ENCODE measurements around the gene COA6.
A peak's percentile ranks its signal among the peaks of the same experiment; 100 is the strongest.
"Not testable (repeated sequence)": the region's sequence is repeated elsewhere in the genome, so short reads cannot be mapped to it uniquely, and the experiment has no call there.

COA6 gene

DNA sequence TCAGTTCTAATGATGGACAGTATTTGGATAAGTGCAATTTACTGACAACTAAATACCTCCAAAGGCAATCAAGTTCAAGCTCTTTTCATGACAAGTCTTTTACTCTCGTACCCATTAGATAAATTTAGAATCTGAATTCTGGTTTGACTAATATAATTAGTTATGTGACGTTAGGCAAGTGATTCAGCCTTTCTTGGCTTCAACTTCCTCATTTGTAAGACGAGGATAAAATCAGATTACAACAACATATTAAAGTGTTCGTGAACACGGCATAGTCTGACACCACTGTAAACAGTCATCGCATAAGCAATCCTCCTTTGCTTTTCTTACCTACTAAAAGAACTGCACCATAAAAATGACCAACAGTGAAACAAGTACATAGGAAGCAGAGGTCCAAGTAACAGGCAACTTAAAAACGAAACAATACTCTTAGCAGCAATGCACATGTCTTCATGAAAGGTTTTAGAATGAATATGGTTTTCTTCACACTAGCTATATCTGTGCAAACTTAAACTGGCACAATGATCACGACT, 25.7 kb downstream of the COA6 start:
- H3K27ac ChIP-seq, result no peak overlapping the region

DNA sequence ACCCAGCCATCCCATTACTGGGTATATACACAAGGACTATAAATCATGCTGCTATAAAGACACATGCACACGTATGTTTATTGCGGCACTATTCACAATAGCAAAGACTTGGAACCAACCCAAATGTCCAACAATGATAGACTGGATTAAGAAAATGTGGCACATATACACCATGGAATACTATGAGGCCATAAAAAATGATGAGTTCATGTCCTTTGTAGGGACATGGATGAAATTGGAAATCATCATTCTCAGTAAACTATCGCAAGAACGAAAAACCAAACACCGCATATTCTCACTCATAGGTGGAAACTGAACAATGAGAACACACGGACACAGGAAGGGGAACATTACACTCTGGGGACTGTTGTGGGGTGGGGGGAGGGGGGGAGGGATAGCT, 26.3 kb downstream of the COA6 start:
- not testable (repeated sequence) for H3K27ac ChIP-seq

More for the DNA sequence above, 25.7 kb downstream of the COA6 start:
- no peak for TF ChIP-seq ZFX (IDR thresholded peaks at IDR 0.05)
- TF ChIP-seq, protein P1, sequence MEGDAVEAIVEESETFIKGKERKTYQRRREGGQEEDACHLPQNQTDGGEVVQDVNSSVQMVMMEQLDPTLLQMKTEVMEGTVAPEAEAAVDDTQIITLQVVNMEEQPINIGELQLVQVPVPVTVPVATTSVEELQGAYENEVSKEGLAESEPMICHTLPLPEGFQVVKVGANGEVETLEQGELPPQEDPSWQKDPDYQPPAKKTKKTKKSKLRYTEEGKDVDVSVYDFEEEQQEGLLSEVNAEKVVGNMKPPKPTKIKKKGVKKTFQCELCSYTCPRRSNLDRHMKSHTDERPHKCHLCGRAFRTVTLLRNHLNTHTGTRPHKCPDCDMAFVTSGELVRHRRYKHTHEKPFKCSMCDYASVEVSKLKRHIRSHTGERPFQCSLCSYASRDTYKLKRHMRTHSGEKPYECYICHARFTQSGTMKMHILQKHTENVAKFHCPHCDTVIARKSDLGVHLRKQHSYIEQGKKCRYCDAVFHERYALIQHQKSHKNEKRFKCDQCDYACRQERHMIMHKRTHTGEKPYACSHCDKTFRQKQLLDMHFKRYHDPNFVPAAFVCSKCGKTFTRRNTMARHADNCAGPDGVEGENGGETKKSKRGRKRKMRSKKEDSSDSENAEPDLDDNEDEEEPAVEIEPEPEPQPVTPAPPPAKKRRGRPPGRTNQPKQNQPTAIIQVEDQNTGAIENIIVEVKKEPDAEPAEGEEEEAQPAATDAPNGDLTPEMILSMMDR (conservative IDR thresholded peaks at IDR 0.05), result no peak

DNA sequence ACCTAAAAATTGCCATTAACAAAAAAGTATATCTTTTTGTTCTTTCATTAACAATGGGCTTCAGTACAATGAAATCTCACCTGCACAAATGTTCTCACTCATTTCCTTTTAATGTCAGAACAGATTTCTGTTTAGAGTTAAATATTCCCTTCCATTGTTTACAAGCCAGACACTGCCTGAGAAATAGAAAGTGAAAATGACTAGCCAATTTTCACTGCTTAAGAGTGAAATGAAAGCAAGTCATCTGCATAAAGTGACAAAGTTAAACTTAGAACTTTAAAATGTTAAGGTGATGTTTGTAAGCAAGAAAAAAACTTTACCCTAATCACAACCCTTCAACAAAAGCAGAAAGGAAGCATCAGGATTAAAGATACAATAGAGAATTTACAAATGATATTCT, 27.5 kb downstream of the COA6 start:
- no peak overlapping the region for H3K27ac ChIP-seq

DNA sequence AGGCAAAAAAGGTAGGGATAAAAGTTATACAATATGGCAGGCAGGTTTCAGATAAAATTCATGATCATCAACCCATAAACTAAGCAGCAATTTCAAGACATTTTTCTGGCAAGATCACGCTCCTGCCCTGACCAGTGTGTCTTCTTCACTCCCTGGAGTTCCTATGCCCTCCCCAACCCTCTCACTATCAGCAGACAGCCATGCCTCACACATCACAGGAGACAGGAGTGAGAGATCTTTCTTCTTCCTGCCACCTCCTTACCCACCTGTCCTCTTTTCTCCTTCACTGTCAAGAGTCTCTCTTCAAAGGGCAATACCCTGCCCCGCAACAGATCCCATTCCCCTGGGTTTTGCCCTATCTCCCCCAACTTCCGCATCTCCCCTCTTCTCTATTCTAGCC, 28.4 kb downstream of the COA6 start:
- no peak overlapping the region for H3K27ac ChIP-seq
- TF ChIP-seq, protein P1 (conservative IDR thresholded peaks at IDR 0.05), result no peak
- no peak for TF ChIP-seq ZFX (IDR thresholded peaks at IDR 0.05)

More for the DNA sequence above, 27.5 kb downstream of the COA6 start:
- TF ChIP-seq, protein P1 (conservative IDR thresholded peaks at IDR 0.05), result no peak

DNA sequence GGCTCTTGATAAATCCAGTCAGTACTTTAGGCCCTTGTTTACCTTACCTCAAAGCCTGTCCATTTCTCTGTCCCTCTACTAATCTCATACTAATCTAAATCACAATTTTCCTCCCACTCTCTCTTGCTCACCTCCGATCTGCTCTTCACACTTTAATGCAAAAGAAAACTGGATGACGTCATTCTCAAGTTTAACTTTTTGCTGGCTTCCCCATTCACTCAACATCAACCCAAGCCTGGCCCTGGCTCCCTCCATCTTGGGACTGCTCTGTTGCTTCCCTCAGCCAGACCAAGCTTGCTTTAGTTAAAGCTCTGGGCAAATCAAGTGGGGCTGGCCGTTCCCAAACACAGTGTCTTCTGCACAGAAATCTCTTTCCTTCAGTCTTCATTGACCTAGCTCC, 29.7 kb downstream of the COA6 start:
- no peak for TF ChIP-seq ZFX (IDR thresholded peaks at IDR 0.05)
- TF ChIP-seq, protein P1 (conservative IDR thresholded peaks at IDR 0.05), result no peak
- H3K27ac ChIP-seq, result peak overlapping the region; percentile 46; the same call in 1 of the 2 replicates

DNA sequence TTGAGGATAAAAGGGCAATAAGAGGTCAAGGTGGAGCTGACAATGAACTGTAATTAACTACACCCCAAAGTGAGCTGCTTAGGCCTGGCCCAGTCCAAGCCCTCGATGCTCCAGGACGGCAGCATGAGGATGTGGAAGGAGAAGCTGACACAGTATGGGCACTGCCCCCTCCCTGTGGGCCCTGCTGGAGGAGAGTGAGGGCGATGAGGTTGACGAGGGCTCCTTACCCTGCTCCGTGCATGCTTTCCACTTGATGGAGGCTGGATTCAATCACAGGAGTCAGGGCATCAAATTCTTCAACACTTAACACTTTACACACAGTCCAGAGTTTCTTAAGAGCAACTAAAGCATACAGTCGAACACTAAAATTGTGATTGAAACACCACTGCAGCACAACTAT, 32.4 kb downstream of the COA6 start:
- TF ChIP-seq, protein P1 (conservative IDR thresholded peaks at IDR 0.05), result no peak
- TF ChIP-seq ZFX (IDR thresholded peaks at IDR 0.05), result no peak
- H3K27ac ChIP-seq, result no peak overlapping the region

GRCh38 chr1:234406871-234407270, 33.6 kb downstream of the COA6 start:
- no peak overlapping the region for H3K27ac ChIP-seq
- TF ChIP-seq, protein P1 (conservative IDR thresholded peaks at IDR 0.05), result no peak
- TF ChIP-seq ZFX (IDR thresholded peaks at IDR 0.05), result no peak

GRCh38 chr1:234408757-234409156, 35.5 kb downstream of the COA6 start:
- no peak for TF ChIP-seq ZFX (IDR thresholded peaks at IDR 0.05)
- TF ChIP-seq, protein P1 (conservative IDR thresholded peaks at IDR 0.05), result no peak
- H3K27ac ChIP-seq, result no peak overlapping the region
